GM19035 (cell line): ENCODE data around the gene MAD2L1.

Experiments used
- ATAC-seq: cut with Tn5 transposase; IDR thresholded peaks from one replicate; pipeline ENCODE4 v1.9.1; 2021; ENCODE audit not compliant: unreplicated experiment

Gene MAD2L1

DNA sequence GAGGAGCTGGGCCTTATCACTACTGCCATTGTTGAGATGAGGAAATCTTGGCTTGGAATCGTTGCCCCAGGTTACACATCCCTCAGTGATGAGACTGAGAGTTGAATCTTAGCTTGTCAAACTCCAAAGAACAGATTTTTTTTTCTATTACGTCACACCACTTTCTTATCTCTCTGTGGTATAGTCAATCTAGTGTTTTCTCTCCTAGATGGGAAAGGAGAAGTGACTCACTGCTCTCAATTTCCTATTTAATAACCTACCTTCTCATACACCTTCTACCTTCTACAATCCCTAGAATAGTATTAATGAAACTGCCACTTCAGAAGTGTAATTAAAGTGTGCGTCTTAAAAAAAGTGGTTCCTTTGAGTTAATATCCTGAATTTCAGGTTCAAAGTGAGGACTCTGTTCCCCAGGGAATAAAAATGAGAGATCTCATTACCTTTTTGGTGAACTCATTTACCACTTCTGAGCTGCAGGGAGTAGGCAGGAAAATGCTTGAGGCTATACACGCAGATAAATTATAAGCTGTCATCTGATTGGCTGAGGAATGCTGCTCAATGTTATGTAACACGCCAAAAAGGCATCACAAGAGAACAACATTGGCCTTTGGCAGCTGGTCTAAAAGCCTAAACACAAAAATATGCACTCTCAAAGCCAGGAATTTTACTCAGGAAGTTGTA, 59.3 kb downstream of the MAD2L1 start:
- ATAC-seq: no peak
